ACC112 (cell line): ENCODE results near the gene NMT1.
A peak's percentile ranks its signal among the peaks of the same experiment; 100 is the strongest.

ENCODE experiments used
- H2AFZ ChIP-seq: fragments of 200-600 bp; sonication (generic); one replicate; pipeline ENCODE4 v1.6.0; 2017; ENCODE audit warnings: antibody characterized with exemption, low read length; ENCODE audit not compliant: unreplicated experiment
- H3K27ac ChIP-seq: fragments of 200-600 bp; sonication (generic); 2 replicates; pipeline ENCODE4 v1.5.1; 2014; ENCODE audit warnings: low read depth, mild to moderate bottlenecking, antibody characterized with exemption, low read length, moderate library complexity
- H3K27me3 ChIP-seq: fragments of 200-600 bp; sonication (generic); 2 replicates; pipeline ENCODE4 v1.6.1; 2014; ENCODE audit warnings: mild to moderate bottlenecking, antibody characterized with exemption, low read length, moderate library complexity, mixed read lengths; ENCODE audit not compliant: insufficient read depth
- H3K36me3 ChIP-seq: fragments of 200-600 bp; sonication (generic); 2 replicates; pipeline ENCODE4 v1.6.1; 2016; ENCODE audit warnings: mild to moderate bottlenecking, antibody characterized with exemption, low read length, moderate library complexity, mixed read lengths; ENCODE audit not compliant: insufficient read depth
- H3K4me1 ChIP-seq: fragments of 200-600 bp; sonication (generic); one replicate; pipeline ENCODE4 v1.6.1; 2016; ENCODE audit warnings: low read length, mixed read lengths; ENCODE audit not compliant: insufficient read depth, unreplicated experiment, control insufficient read depth
- H3K4me3 ChIP-seq: fragments of 200-600 bp; sonication (generic); 2 replicates; pipeline ENCODE4 v1.5.1; 2014; ENCODE audit warnings: mild to moderate bottlenecking, low read depth, low read length
- H3K79me2 ChIP-seq: fragments of 200-600 bp; sonication (generic); one replicate; pipeline ENCODE4 v1.6.0; 2016; ENCODE audit warnings: low read length; ENCODE audit not compliant: control insufficient read depth, unreplicated experiment, insufficient read depth

Gene NMT1

GRCh38 chr17:45086391-45086790 lies 25.3 kb downstream of the NMT1 start:
- no peak overlapping the region for H2AFZ ChIP-seq
- H3K36me3 ChIP-seq, result peaks cover 38% of the 10 kb centered on the region
- peaks cover 4% of the 10 kb centered on the region for H3K79me2 ChIP-seq
- no peak overlapping the region; the same call in 1 of the 2 replicates for H3K27ac ChIP-seq
- H3K4me1 ChIP-seq, result peaks cover 20% of the 10 kb centered on the region
- H3K27me3 ChIP-seq, result no peaks in the 10 kb centered on the region
- H3K4me3 ChIP-seq, result no peak overlapping the region

GRCh38 chr17:45086865-45087503 lies 25.9 kb downstream of the NMT1 start:
- H3K36me3 ChIP-seq, result peaks cover 38% of the 10 kb centered on the region
- H3K27ac ChIP-seq, result peak overlapping the region; percentile 59
- no peak overlapping the region for H2AFZ ChIP-seq
- no peak overlapping the region for H3K4me3 ChIP-seq
- peaks cover 24% of the 10 kb centered on the region for H3K4me1 ChIP-seq
- no peaks in the 10 kb centered on the region for H3K27me3 ChIP-seq
- H3K79me2 ChIP-seq, result no peaks in the 10 kb centered on the region

- Histone ChIP-seq H3K4me1 (peaks cover 30% of the 10 kb centered on the region), H3K27ac (peak overlapping the region; percentile 59), H3K36me3 (peaks cover 38% of the 10 kb centered on the region), H3K79me2 (no peaks in the 10 kb centered on the region), H3K4me3 (no peak overlapping the region), H2AFZ (no peak overlapping the region), H3K27me3 (no peaks in the 10 kb centered on the region)
These were observed 26.4 kb downstream of the NMT1 start for GRCh38 chr17:45087504-45087975.

DNA sequence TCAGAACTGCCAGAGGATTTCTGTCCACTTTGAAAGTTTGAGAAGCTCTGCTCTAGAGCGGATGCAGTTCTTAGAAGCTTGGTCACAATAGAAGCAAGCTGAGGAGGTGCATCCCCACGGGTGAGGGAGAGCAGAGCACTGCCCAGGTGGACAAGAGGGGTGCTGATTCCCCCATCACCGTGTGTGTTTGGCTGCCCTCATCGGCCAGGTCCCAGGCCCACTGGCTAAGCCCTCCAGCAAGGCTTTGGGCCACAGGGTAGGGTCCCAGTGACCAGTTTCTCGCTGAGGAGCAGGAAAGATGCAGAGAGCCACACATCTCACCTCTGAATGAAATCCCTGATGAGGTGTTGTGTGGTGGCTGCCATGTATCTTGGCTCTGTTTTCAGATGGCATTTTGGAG lies 26.9 kb downstream of the NMT1 start:
- peak overlapping the region; percentile 13; the same call in 1 of the 2 replicates for H3K27ac ChIP-seq
- H3K4me1 ChIP-seq, result peaks cover 33% of the 10 kb centered on the region
- no peaks in the 10 kb centered on the region for H3K79me2 ChIP-seq
- H2AFZ ChIP-seq, result no peak overlapping the region
- no peaks in the 10 kb centered on the region for H3K27me3 ChIP-seq
- peaks cover 38% of the 10 kb centered on the region for H3K36me3 ChIP-seq
- no peak overlapping the region for H3K4me3 ChIP-seq

DNA sequence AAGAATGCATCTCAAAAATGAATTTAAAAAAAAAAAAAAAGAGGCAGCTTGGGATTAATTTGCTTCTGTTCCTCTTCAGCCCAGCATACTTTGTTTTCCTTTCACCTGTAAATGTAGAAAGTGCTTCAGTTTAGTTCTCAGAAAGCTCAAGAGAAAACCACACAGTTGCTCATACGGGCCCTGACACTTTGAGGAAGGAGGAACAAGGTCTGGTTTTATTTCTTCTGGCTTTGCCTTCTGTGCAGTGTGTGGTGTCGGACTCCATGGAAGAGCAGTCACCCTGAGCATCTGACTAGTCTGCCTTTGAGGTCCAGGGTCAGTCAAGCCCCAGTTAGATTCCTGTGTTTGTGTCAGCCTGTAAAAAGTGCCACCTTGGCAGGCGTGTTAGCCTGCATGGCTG lies 27.6 kb downstream of the NMT1 start:
- H3K36me3 ChIP-seq, result peaks cover 32% of the 10 kb centered on the region

GRCh38 chr17:45090711-45091110 lies 29.6 kb downstream of the NMT1 start:
- H2AFZ ChIP-seq, result no peak overlapping the region

More for the DNA sequence above, 27.6 kb downstream of the NMT1 start:
- Histone ChIP-seq H2AFZ (no peak overlapping the region), H3K4me3 (no peak overlapping the region), H3K27me3 (no peaks in the 10 kb centered on the region), H3K79me2 (no peaks in the 10 kb centered on the region), H3K27ac (no peak overlapping the region), H3K4me1 (peaks cover 41% of the 10 kb centered on the region)

GRCh38 chr17:45091778-45092425 lies 30.8 kb downstream of the NMT1 start:
- H3K4me3 ChIP-seq, result no peak overlapping the region
- peaks cover 32% of the 10 kb centered on the region for H3K36me3 ChIP-seq

More at GRCh38 chr17:45090711-45091110, 29.6 kb downstream of the NMT1 start:
- Histone ChIP-seq H3K27ac (no peak overlapping the region; the same call in 1 of the 2 replicates), H3K4me1 (peaks cover 46% of the 10 kb centered on the region), H3K36me3 (peaks cover 26% of the 10 kb centered on the region), H3K4me3 (no peak overlapping the region), H3K79me2 (no peaks in the 10 kb centered on the region), H3K27me3 (no peaks in the 10 kb centered on the region)

GRCh38 chr17:45092911-45093430 lies 31.9 kb downstream of the NMT1 start:
- H3K4me1 ChIP-seq, result peaks cover 35% of the 10 kb centered on the region
- H3K36me3 ChIP-seq, result peaks cover 41% of the 10 kb centered on the region
- no peak overlapping the region for H3K4me3 ChIP-seq
- no peaks in the 10 kb centered on the region for H3K79me2 ChIP-seq
- H3K27me3 ChIP-seq, result no peaks in the 10 kb centered on the region
- no peak overlapping the region for H2AFZ ChIP-seq
- H3K27ac ChIP-seq, result peak overlapping the region; percentile 91

More at GRCh38 chr17:45091778-45092425, 30.8 kb downstream of the NMT1 start:
- H3K79me2 ChIP-seq, result no peaks in the 10 kb centered on the region
- H2AFZ ChIP-seq, result no peak overlapping the region
- H3K27ac ChIP-seq, result peak overlapping the region; percentile 91
- H3K4me1 ChIP-seq, result peaks cover 45% of the 10 kb centered on the region
- H3K27me3 ChIP-seq, result no peaks in the 10 kb centered on the region

- no peak overlapping the region for H3K4me3 ChIP-seq
- H3K27me3 ChIP-seq, result no peaks in the 10 kb centered on the region
- H3K79me2 ChIP-seq, result no peaks in the 10 kb centered on the region
- H3K4me1 ChIP-seq, result peaks cover 28% of the 10 kb centered on the region
- H3K27ac ChIP-seq, result peak overlapping the region; percentile 91
- no peak overlapping the region for H2AFZ ChIP-seq
- peaks cover 43% of the 10 kb centered on the region for H3K36me3 ChIP-seq
These were observed 32.5 kb downstream of the NMT1 start for GRCh38 chr17:45093444-45094110.

DNA sequence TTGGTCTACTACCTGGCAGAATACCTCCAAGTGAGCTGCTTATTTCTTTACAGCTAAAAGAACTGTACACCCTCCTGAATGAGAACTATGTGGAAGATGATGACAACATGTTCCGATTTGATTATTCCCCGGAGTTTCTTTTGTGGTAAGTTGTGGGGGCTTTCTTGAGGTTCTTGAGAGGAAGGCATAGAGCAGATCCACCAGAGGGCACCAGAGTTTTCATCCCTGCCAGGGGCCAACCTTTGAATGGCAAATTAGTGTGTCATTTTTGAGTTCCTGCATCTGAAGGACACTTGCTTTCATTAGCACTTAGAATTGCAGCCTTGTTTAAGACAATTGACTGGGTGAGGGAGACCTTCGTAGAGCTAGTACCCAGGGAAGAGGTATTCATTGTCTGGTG lies 35.0 kb downstream of the NMT1 start:
- Histone ChIP-seq H3K27ac (no peak overlapping the region), H3K4me1 (peaks cover 26% of the 10 kb centered on the region), H2AFZ (no peak overlapping the region), H3K79me2 (no peaks in the 10 kb centered on the region), H3K27me3 (no peaks in the 10 kb centered on the region), H3K4me3 (no peak overlapping the region), H3K36me3 (peaks cover 37% of the 10 kb centered on the region)
